GM12878 (cell line): ENCODE results near the gene CNN1. TPM values are rescaled to one million over a fixed set of nuclear protein-coding genes. Genes with fewer than 3 reads are reported as not detected.

Source experiments
- ATAC-seq: fragments of 200-7000 bp; cut with Tn5 transposase; 3 replicates; pipeline ENCODE4 v1.9.1; 2020; ENCODE audit warnings: mild to moderate bottlenecking, moderate library complexity
- BruUV-seq: library from RNA; stranded (reverse); fragments of 400-500 nt; replicated peaks from 2 replicates; lab custom pipeline; 2021; lab: Mats Ljungman, UMichigan
- CTCF ChIA-PET: fragments of 300-600 bp; sonication (Branson Sonifier 250); formaldehyde crosslinking; extraction: SDS; loops from one replicate; lab custom pipeline; 2021; ENCODE audit warnings: inconsistent platforms; lab: Yijun Ruan, JAX
- POLR2A ChIA-PET: fragments of 350-600 bp; formaldehyde crosslinking; extraction: SDS; loops from one replicate; lab custom pipeline; 2021; ENCODE audit warnings: inconsistent platforms; lab: Charles Lee
- RAD21 ChIA-PET: fragments of 300-600 bp; sonication (Branson Sonifier 250); formaldehyde crosslinking; loops from one replicate; lab custom pipeline; 2023; ENCODE audit warnings: antibody characterized with exemption; ENCODE audit not compliant: unreplicated experiment; lab: Charles Lee
- SMC1A ChIA-PET: fragments of 300-600 bp; sonication (Branson Sonifier 250); formaldehyde crosslinking; loops from one replicate; lab custom pipeline; 2023; ENCODE audit not compliant: unreplicated experiment, uncharacterized antibody; lab: Charles Lee
- DNase-seq: peaks from one replicate; pipeline ENCODE4 v3.0.0-alpha.2; 2011; ENCODE audit warnings: low read depth, low spot score
- FAIRE-seq: peaks from 3 replicates; lab custom pipeline; 2011; peaks lifted over from hg19 to GRCh38; lab: Jason Lieb, UNC
- H2AFZ ChIP-seq: 2 replicates; pipeline ENCODE4 v1.6.0; 2011; ENCODE audit warnings: low read depth, low read length, control low read depth; ENCODE audit not compliant: control insufficient read depth
- H3K27ac ChIP-seq: 2 replicates; pipeline ENCODE4 v1.5.1; 2011; ENCODE audit warnings: control low read depth; ENCODE audit not compliant: control insufficient read depth, insufficient read depth
- H3K27me3 ChIP-seq, 2 experiments: replicated peaks in 1 of 2; 2 replicates each; pipeline versions ENCODE4 v1.6.0 to v1.6.1; 2011; ENCODE audit warnings: low read length in 1 of 2; ENCODE audit not compliant: control insufficient read depth in 2 of 2, insufficient read depth in 2 of 2
- H3K36me3 ChIP-seq, 2 experiments: 2 replicates each; pipeline ENCODE4 v1.5.1; 2011; ENCODE audit warnings: low read length in 1 of 2; ENCODE audit not compliant: control insufficient read depth in 2 of 2, insufficient read depth in 2 of 2
- H3K4me1 ChIP-seq: 2 replicates; pipeline ENCODE4 v1.6.1; 2011; ENCODE audit warnings: mild to moderate bottlenecking, low read length, moderate library complexity, mixed read lengths; ENCODE audit not compliant: control insufficient read depth, insufficient read depth
- H3K4me2 ChIP-seq: 2 replicates; pipeline ENCODE4 v1.6.0; 2011; ENCODE audit warnings: control low read depth; ENCODE audit not compliant: control insufficient read depth, insufficient read depth
- H3K4me3 ChIP-seq: fragments of 200-600 bp; sonication (generic); 2 replicates; pipeline ENCODE4 v1.5.1; 2016
- H3K79me2 ChIP-seq: 2 replicates; pipeline ENCODE4 v1.6.0; 2011; ENCODE audit warnings: low read length; ENCODE audit not compliant: control insufficient read depth, insufficient read depth
- H3K9ac ChIP-seq: 2 replicates; pipeline ENCODE4 v1.8.0; 2011; ENCODE audit warnings: low read length, control low read depth, mixed read lengths; ENCODE audit not compliant: control insufficient read depth, insufficient read depth
- H3K9me3 ChIP-seq: replicated peaks from 3 replicates; pipeline ENCODE4 v1.5.1; 2011; ENCODE audit warnings: mild to moderate bottlenecking, low read length; ENCODE audit not compliant: control insufficient read depth, insufficient read depth
- H4K20me1 ChIP-seq: 2 replicates; pipeline ENCODE4 v1.6.0; 2011; ENCODE audit not compliant: control insufficient read depth, insufficient read depth
- CBX3 ChIP-seq: fragments of 200-600 bp; sonication (generic); IDR thresholded peaks from 2 replicates; pipeline ENCODE4 v1.6.1; 2016; ENCODE audit warnings: low read depth, borderline replicate concordance
- EZH2 ChIP-seq: IDR thresholded peaks from 2 replicates; pipeline ENCODE4 v1.6.1; 2012; ENCODE audit warnings: low read depth, mild to moderate bottlenecking, control low read depth, inconsistent platforms, low read length, borderline replicate concordance; ENCODE audit not compliant: control insufficient read depth
- IKZF2 ChIP-seq, 2 experiments: fragments of 450-650 bp; IDR thresholded peaks; 2 replicates each; pipeline ENCODE4 v1.6.1; 2017; ENCODE audit warnings: mild to moderate bottlenecking in 2 of 2, moderate library complexity in 2 of 2
- JUNB ChIP-seq: IDR thresholded peaks from 2 replicates; pipeline ENCODE4 v1.6.1; 2016; ENCODE audit warnings: antibody characterized with exemption, mild to moderate bottlenecking
- KLF5 ChIP-seq: fragments of 450-650 bp; IDR thresholded peaks from 2 replicates; pipeline ENCODE4 v1.6.1; 2014; ENCODE audit warnings: mild to moderate bottlenecking; ENCODE audit not compliant: partially characterized antibody
- NR2C2 ChIP-seq: IDR thresholded peaks from 2 replicates; pipeline ENCODE4 v1.6.1; 2011; ENCODE audit warnings: borderline replicate concordance, low read depth; ENCODE audit not compliant: control insufficient read depth, insufficient read length
- POLR2AphosphoS5 ChIP-seq: IDR thresholded peaks from 2 replicates; pipeline ENCODE4 v1.6.1; 2011; ENCODE audit warnings: mild to moderate bottlenecking, low read length, inconsistent platforms
- RCOR1 ChIP-seq: conservative IDR thresholded peaks from 2 replicates; pipeline ENCODE4 v1.6.1; 2012; ENCODE audit warnings: low read depth, low read length, improper control_type of control experiment
- SIN3A ChIP-seq: IDR thresholded peaks from 2 replicates; pipeline ENCODE4 v1.6.1; 2012; ENCODE audit warnings: low read depth, low read length, improper control_type of control experiment
- ZBED1 ChIP-seq: IDR thresholded peaks from 2 replicates; pipeline ENCODE4 v1.6.1; 2016; ENCODE audit warnings: borderline replicate concordance
- ZNF217 ChIP-seq: fragments of 450-650 bp; IDR thresholded peaks from 2 replicates; pipeline ENCODE4 v1.6.1; 2017; ENCODE audit warnings: antibody characterized with exemption, mild to moderate bottlenecking
- ZSCAN29 ChIP-seq: fragments of 450-650 bp; IDR thresholded peaks from 2 replicates; pipeline ENCODE4 v1.6.1; 2017; ENCODE audit warnings: mild to moderate bottlenecking, moderate library complexity
- WGBS: methylation state at CpG from one replicate; pipeline ENCODE4 v1.1.6; 2016; ENCODE audit warnings: low lambda C conversion rate; ENCODE audit not compliant: insufficient replicate concordance, insufficient coverage; ENCODE audit errors: missing lambda C conversion rate; 5-methylcytosine and 5-hydroxymethylcytosine counted together
- in situ Hi-C: fragments of 300-500 bp; cut with MboI; formaldehyde crosslinking; loops from 9 replicates; pipeline ENCODE4 v1.14.3; 2018; ENCODE audit warnings: mixed read lengths
- intact Hi-C: fragments of 100-400 bp; cut with micrococcal nuclease; formaldehyde crosslinking; loops from one replicate; pipeline ENCODE4 v1.14.2; 2022; ENCODE audit not compliant: unreplicated experiment
- polyA plus RNA-seq, 11 experiments: library from polyadenylated mRNA; depleted of rRNA in 4 of 11; unstranded in 6 of 11; stranded (reverse) in 5 of 11; fragments of >200 nt; fragmentation: Nextera tagmentation in 4 of 11; fragmentation: Illumina TruSeq in 1 of 11; extraction: Ambion mirVana in 4 of 11; extraction: Trizol in 1 of 11; gene quantifications; 1 replicate in 1 of 11; 2 replicates in 10 of 11; pipeline versions ENCODE4 v1.2.1 to v1.2.3, GENCODE V29; 2011 to 2016; ENCODE audit warnings: inconsistent platforms in 2 of 11, missing spikeins in 2 of 11, low read depth in 1 of 11
- total RNA-seq, 4 experiments: library from RNA; depleted of rRNA in 3 of 4; stranded (reverse); fragments of >200 nt in 3 of 4; fragmentation: Illumina TruSeq in 1 of 4; extraction: Trizol in 1 of 4; gene quantifications; 2 replicates each; pipeline versions ENCODE4 v1.2.1 to v1.2.3, GENCODE V29; 2013 to 2021
- TF ChIP-seq, protein P1 (sequence below): IDR thresholded peaks from 2 replicates; pipeline ENCODE4 v1.6.1; 2012; ENCODE audit warnings: mild to moderate bottlenecking, low read depth, low read length
- TF ChIP-seq, protein P2 (sequence below), 3 experiments: IDR thresholded peaks in 2 of 3; conservative IDR thresholded peaks in 1 of 3; 2 replicates each; pipeline ENCODE4 v1.5.1; 2011; ENCODE audit warnings: low read depth in 3 of 3, low read length in 3 of 3, mild to moderate bottlenecking in 3 of 3, control low read depth in 2 of 3, moderate library complexity in 2 of 3, inconsistent platforms in 1 of 3, mixed read lengths in 1 of 3; ENCODE audit not compliant: control insufficient read depth in 2 of 3, insufficient read depth in 1 of 3; ENCODE audit errors: extremely low read depth in 1 of 3

CNN1 gene
- total and polyA plus RNA-seq, 10 of the 15 experiments (the other 5 are each of a cell fraction or from before 2014, with no cell fraction given) = 0.03 to 0.58 (median 0.22) TPM; not detected in 1

DNA sequence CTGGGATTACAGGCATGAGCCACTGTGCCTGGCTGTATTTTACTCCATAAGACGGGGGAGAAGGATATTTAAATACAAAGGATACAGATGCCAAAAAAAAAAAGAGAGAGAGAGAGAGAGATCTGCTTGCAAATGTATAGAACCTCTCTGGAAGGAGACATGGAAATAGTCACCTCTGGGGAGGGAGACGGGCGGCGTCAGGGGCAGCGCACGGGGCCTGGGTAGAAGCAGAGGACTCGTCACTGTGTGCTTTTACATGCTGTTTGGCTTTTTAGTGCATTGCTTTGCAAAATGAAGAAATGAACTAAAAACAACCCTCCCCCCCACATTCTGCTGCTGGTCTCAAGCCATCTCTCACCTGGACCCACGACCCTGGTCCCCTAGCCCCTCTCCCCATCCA lies 28.2 kb upstream of the CNN1 start:
- in situ Hi-C loops (no loop called here), intact Hi-C loops (no loop called here)
- H3K9ac ChIP-seq = no peak overlapping the region
- no peaks in the 10 kb centered on the region for H3K79me2 ChIP-seq
- ChIA-PET SMC1A (no interaction called here), RAD21 (no interaction called here), POLR2A (no interaction called here), CTCF (no interaction called here)
- TF ChIP-seq RCOR1 (no peak), ZSCAN29 (no peak), ZNF217 (no peak), SIN3A (no peak), JUNB (no peak), EZH2 (no peak), IKZF2 (IDR thresholded peaks at IDR 0.05) (no peak), POLR2AphosphoS5 (no peak), ZBED1 (no peak), CBX3 (no peak), NR2C2 (no peak), KLF5 (no peak)
- TF ChIP-seq, protein P1, sequence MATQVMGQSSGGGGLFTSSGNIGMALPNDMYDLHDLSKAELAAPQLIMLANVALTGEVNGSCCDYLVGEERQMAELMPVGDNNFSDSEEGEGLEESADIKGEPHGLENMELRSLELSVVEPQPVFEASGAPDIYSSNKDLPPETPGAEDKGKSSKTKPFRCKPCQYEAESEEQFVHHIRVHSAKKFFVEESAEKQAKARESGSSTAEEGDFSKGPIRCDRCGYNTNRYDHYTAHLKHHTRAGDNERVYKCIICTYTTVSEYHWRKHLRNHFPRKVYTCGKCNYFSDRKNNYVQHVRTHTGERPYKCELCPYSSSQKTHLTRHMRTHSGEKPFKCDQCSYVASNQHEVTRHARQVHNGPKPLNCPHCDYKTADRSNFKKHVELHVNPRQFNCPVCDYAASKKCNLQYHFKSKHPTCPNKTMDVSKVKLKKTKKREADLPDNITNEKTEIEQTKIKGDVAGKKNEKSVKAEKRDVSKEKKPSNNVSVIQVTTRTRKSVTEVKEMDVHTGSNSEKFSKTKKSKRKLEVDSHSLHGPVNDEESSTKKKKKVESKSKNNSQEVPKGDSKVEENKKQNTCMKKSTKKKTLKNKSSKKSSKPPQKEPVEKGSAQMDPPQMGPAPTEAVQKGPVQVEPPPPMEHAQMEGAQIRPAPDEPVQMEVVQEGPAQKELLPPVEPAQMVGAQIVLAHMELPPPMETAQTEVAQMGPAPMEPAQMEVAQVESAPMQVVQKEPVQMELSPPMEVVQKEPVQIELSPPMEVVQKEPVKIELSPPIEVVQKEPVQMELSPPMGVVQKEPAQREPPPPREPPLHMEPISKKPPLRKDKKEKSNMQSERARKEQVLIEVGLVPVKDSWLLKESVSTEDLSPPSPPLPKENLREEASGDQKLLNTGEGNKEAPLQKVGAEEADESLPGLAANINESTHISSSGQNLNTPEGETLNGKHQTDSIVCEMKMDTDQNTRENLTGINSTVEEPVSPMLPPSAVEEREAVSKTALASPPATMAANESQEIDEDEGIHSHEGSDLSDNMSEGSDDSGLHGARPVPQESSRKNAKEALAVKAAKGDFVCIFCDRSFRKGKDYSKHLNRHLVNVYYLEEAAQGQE = no peak
- TF ChIP-seq, protein P2, sequence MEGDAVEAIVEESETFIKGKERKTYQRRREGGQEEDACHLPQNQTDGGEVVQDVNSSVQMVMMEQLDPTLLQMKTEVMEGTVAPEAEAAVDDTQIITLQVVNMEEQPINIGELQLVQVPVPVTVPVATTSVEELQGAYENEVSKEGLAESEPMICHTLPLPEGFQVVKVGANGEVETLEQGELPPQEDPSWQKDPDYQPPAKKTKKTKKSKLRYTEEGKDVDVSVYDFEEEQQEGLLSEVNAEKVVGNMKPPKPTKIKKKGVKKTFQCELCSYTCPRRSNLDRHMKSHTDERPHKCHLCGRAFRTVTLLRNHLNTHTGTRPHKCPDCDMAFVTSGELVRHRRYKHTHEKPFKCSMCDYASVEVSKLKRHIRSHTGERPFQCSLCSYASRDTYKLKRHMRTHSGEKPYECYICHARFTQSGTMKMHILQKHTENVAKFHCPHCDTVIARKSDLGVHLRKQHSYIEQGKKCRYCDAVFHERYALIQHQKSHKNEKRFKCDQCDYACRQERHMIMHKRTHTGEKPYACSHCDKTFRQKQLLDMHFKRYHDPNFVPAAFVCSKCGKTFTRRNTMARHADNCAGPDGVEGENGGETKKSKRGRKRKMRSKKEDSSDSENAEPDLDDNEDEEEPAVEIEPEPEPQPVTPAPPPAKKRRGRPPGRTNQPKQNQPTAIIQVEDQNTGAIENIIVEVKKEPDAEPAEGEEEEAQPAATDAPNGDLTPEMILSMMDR (IDR thresholded peaks at IDR 0.05 in 2 of 3, conservative IDR thresholded peaks at IDR 0.05 in 1 of 3; ENCODE audit: control insufficient read depth in 2 of 3, extremely low read depth in 1 of 3, insufficient read depth in 1 of 3, low read depth in 3 of 3, low read length in 3 of 3) = no peak
- ATAC-seq = no peak
- H3K4me3 ChIP-seq = no peak overlapping the region
- BruUV-seq = no TSS peak
- no peak for FAIRE-seq
- no peaks in the 10 kb centered on the region for H3K9me3 ChIP-seq
- DNase-seq = no peak
- no peak overlapping the region for H3K27ac ChIP-seq
- no peak overlapping the region for H2AFZ ChIP-seq
- no peak overlapping the region for H3K4me2 ChIP-seq
- H3K36me3 ChIP-seq = peaks cover 0 to 2% of the 10 kb centered on the region in 2 experiments; a peak in 3 of 4 replicates
- H3K27me3 ChIP-seq = no peaks in the 10 kb centered on the region
- H4K20me1 ChIP-seq = no peaks in the 10 kb centered on the region
- 90% methylated on average over 8 of the region's 8 CpGs for WGBS
- H3K4me1 ChIP-seq = no peaks in the 10 kb centered on the region
